Measurements from ENCODE around the gene SBK3.
"Not testable (repeated sequence)": the region's sequence is repeated elsewhere in the genome, so short reads cannot be mapped to it uniquely, and the experiment has no call there.

The SBK3 gene, protein sequence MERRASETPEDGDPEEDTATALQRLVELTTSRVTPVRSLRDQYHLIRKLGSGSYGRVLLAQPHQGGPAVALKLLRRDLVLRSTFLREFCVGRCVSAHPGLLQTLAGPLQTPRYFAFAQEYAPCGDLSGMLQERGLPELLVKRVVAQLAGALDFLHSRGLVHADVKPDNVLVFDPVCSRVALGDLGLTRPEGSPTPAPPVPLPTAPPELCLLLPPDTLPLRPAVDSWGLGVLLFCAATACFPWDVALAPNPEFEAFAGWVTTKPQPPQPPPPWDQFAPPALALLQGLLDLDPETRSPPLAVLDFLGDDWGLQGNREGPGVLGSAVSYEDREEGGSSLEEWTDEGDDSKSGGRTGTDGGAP

DNA sequence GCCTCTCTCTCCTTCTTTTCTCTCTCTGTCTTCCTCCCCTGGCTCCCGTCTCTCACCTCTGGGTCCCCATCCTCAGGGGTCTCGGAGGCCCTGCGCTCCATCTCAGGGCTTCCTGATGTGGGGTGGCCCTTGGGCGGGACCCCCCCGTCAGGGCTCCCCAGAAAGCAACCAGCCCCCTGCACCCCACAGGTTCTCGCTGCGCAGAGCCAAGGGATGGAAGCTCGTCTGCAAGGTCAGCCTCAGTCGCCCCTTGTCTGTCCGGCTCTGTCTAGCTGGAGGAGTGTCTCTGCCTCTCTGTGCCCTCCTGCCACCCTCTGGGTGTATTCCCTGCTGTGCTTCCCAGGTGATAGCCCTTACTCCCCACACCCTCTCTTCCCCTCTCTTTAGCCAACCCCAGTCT lies at the start of gene SBK3:
TSS of gene SBK3 (minus strand) at position 101 of the 400 bp plus-strand sequence. CDS start at position 101, 0 bp downstream.
- no peak for FAIRE-seq

DNA sequence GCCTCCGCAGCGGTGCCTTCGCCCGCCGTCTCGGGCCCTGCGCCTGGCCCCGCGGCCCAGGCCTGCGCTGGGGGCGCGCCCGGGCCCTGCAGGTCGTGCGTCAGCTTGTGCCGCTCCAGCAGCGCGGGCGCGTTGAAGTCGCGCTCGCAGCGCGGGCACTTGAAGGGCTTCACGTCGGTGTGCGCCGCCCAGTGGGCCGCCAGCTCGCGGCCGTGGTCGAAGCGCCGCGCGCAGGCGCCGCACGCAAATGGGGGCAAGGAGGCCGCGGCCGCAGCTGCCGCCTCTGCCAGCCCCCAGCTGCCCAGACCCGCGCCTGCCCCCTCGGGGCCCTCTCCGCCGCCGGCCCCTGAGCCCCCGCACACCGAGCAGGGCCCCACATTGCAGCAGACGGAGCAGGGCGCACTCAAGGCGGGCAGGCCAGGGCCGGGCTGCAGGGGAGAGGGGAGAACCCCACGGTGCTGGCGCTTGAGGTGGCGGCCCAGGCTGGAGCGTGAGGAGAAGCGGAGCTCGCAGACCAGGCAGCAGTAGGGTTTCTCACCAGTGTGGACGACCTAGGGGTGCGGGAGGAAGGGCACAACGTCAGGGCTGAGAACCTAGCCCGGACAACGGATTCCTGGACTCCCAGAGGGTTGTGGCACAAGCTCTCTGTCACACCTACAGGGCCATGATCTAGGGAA lies 47.9 kb upstream of the SBK3 start:
- no peak for FAIRE-seq

DNA sequence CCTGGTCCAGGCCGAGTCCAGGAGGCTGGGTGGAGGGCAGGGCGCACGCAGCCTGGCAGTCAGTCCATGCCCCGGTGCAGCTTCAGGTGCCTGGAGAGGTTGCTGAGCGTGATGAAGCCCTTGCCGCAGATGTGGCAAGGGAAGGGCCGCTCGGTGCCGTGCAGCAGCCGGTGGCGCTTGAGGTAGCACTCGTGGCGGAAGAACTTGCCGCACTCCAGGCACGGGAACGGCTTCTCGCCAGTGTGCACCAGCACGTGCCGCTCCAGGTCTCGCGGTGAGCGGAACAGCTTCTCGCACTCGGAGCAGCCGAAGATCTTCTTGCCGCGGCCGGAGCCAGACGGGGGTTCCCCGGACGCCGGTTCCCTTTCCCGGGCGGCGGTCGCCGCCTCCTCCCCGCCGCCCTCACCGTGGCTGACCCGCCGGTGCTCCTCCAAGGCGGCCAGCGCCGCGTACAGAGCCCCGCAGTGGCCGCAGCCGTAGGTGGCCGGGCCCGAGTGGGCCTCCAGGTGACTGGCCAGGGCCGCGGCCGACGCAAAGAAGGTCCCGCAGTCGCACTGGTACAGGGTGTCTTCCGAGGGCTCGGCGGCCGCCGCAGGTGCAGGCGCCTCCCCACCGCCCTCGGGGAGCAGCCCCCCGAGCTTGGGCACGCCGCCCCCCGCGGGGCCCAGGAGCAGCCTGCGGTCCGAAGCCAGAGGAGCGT lies 47.2 kb upstream of the SBK3 start:
- no peak for FAIRE-seq

DNA sequence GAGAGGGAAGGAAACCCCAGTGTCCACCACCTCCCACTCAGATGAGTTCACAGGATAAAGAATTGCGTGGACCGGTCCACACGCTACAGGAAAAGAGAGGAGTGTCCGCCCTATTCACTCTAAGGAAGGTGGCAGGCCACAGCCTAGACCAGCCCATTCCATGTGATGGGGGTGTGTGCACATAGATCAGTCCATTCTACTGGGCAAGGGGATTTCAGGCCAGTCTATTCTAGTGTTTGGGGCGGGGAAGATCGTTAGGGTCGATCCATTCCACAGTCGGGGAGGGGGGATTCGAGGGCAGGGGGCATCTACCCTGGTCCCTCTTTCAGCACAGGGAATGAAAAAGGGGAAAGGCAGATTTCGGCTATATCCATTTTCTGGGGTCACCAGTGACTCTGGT lies 46.2 kb upstream of the SBK3 start:
- no peak for FAIRE-seq

DNA sequence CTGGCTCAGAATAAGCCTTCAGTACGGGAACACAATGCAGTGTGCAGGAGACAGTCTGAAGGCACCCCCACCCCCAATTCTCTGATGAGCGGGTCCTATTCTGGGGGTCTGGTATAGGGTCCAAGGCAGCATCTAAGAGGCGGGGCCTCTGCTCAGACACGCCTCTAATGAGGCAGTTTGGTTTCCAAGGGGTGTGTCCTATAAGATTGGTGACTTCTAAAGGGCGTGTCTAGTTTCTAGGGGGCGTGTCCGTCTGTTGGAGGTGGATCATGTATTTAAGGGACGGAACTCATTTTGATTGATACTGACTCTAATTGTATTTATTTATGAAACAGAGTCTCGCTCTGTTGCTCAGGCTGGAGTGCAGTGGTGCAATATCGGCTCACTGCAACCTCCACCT lies 45.3 kb upstream of the SBK3 start:
- no peak for FAIRE-seq

DNA sequence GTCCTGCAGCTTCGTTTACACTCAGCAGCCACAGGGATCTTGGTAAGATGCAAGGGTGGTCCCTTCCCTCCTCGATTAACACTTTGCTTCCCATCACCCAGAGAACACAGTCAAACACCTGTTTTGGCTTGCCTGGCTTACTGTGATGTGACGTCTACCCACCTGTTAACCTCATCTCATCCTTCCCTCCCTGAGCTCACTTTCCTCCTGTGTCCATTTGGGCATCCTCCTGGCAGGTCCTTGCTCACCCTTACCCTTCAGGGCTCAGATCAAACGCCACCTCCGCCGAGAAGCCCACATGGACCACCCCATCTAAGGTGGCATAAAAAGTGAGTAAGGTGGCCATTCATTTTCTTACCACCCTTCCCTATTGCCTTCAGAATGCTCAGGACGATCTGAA lies 44.8 kb upstream of the SBK3 start:
- FAIRE-seq: no peak

DNA sequence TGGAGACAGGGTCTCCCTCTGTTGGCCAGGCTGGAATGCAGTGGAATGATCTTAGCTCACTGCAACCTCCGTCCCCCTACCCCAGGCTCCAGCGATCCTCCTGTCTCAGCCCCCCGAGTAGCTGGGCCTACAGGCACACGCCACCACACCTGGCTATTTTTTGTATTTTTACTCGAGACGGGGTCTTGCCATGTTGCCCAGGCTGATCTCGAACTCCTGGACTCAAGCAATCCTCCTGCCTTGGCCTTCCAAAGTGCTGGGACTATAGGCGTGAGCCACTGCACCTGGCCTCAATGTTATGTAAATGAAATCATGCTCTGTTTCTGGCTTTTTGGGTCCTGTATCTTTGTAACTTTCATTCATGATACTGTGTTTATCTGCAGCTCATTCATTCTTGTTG lies 43.4 kb upstream of the SBK3 start:
- no peak for FAIRE-seq

DNA sequence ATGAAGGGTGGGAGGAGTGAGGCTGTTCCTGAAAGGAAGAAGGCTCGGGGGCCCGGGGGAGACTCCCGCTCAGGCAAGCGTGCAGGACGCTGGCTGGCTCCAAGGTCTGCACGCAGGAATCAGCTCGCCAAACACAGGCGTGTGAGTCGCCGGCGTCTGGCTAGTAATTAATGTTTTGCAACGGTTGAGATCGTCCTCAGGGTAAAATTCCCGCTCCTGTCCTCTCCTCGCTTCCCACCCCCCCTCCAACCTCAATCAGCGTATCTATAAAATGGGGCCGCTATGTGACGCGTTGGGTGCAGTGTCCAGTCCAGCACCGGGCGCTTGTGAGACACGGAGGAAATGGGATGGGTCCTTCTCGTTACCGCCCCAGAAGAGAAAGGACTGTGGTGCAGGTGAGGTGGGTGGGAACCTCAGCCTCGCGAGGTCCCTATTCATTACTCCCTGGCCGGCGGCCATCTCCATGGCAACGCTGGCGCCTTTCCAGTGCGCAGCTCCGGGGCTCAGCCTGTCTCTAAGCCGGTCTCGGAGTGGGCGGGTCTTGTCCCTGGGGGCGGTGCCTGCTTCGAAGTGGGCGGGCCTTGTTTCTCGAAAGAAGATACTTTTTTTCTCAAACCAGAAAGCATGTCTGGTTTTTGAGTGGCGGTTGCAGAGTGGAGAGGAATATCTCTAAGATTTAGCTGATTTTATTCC lies 41.8 kb upstream of the SBK3 start:
- FAIRE-seq: peak; percentile 80

DNA sequence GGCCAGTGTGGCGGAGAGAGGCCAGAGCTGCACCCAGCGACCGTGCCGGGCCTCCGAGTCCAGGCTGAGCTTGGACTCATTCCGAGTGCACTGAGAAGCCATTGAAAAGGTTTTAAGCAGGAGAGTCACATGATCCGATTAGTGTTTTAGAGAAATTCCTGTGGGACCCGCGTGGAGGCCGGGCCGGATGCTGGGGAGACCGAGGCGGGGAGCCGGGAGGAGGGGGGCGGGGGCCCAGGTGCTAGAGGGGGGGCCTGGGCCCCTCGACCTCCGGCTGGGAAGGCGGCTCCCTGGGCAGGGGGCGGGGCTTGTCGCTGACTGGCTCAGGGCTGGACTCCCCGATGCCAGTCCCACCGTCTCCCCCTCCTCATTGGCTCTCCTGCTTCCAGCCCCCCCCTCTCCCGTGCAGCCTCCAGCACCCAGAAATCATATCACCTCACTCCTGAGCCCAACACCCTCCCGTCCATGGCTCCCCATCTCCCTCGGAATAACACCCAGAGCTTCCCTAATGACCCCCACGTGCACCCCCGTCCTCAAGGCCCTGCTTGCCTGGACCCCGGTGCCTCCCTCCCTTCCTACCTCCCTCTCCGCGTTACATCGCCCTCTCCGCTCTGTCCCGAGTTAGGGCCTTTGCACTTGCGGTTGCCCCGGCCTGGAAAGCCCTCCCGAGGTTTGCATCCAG lies 40.5 kb upstream of the SBK3 start:
- FAIRE-seq: no peak

DNA sequence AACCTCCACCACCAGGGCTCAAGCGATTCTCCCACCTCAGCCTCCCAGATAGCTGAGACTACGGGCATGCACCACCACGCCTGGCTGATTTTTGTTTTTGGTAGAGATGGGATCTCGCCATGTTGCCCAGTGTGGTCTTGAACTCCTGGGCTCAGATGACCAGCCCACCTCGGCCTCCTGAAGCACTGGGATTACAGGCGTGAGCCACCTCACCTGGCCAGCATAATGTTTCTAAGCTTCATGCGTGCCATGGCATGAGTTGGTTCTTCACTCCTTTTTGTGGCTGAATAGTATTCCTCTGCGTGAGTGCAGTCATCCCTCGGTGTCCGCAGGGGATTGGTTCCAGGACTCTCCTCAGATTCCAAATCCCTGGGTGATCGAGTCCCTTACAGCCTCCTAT lies 39.5 kb upstream of the SBK3 start:
- no peak for FAIRE-seq

DNA sequence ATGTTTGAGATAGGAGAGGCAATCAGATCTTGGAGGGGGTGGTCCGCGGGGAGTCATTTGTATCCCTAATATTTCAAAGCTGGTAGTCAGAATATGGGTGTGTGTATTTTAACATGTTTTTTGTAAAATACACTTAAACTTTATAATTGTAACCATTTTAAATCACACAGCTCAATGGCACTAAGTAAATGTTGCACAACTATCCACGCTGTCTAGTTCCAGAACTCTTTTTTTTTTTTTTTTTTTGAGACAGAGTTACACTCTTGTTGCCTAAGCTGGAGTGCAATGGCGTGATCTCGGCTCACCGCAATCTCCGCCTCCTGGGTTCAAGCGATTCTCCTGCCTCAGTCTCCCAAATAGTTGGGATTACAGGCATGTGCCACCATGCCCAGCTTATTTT lies 38.6 kb upstream of the SBK3 start:
- FAIRE-seq: not testable (repeated sequence)

DNA sequence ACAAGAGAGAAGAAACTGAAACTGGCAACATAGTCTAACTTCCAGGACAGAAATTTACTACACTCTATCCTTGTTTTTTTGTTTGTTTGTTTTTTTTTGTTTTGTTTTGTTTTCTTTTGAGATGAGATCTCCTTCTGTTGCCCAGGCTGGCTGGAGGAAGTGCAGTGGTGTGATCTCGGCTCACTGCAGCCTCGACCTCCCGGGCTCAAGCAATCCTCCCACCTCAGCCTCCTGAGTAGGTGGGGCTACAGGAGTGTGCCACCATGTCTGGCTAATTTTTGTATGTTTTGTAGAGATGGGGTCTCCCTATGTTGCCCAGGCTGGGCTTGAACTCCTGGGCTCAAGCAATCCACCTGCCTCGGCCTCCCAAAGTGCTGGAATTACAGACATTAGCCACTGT lies 36.9 kb upstream of the SBK3 start:
- FAIRE-seq: not testable (repeated sequence)

DNA sequence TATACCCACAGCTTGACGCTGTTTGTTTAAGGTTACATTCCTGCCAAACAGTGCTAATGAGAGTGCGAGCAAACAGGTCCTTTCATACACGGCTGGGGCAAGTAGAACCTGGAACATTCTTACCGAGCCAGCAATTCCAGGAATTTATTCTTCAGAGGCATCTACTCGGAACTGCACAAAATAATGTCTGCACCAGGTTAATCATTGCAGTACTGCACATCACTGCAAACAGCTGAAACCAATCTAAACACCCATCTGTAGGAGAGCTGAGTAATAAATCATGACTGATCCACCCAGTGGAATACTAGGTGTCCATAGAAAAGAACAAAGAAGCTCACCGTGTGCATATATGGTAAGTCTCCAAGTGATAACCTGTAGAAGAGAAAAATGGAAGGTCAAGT lies 36.5 kb upstream of the SBK3 start:
- FAIRE-seq: no peak

DNA sequence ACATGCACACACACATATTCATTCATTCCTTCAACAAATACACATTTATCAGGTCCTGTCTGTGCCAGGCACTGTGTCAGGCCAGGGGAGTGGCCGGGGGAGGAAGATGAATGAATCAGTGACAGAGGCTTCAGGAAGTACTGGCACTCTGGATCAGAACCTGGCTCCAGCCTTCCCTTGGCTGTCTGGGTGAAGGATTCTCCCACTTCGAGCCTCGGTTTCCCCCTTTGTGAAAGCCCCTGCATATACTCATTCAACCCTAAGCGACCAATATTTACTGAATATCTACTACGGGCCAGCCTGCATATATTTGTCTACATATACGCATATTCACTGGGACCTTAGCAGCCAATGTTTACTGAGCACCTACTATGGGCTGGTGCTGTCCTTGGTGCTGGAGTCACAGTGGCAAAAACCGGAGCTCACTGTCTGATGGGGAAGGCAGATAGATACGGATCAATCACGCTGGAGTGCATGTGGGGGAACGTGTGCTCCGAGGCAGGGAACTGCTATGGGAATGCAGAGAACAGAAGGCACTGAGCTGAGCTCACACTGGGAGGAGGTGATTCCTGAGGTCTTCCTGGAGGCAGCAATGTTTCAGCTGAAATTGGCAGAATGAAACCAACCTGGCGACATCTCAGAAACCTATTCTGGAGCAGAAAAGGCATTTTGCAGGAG lies 35.9 kb upstream of the SBK3 start:
- FAIRE-seq: no peak

DNA sequence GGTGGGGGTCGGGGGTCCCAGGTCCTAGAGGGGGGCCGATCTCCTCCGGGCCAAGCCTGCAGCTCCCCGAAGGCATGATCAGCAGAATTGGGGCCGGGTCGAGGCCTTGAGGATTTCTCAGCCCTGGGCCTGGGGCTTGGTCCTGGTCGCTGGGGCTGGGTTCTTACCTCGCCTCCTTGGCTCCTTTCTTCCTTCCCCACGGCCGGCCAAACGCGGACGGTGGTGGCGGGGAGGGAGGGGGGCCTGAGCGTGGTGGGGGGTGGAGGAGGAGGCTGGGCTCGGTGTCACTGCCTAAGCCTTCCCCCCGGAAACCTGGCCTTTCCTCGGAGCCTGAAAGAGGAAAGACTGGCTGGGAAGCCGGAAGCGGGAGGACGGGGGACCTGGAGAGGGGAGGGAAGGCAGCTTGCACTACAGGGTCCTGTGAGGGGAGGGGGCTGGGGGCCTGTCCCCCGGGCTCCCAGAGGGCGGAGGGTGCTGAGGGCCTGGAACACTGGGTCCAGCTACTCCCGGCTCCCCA lies 35.3 kb upstream of the SBK3 start, which contains the start of gene ZNF579:
TSS of gene ZNF579 (minus strand) at position 221 of the 517 bp plus-strand sequence. CDS start 1,209 bp downstream, outside the sequence.
- no peak for FAIRE-seq

DNA sequence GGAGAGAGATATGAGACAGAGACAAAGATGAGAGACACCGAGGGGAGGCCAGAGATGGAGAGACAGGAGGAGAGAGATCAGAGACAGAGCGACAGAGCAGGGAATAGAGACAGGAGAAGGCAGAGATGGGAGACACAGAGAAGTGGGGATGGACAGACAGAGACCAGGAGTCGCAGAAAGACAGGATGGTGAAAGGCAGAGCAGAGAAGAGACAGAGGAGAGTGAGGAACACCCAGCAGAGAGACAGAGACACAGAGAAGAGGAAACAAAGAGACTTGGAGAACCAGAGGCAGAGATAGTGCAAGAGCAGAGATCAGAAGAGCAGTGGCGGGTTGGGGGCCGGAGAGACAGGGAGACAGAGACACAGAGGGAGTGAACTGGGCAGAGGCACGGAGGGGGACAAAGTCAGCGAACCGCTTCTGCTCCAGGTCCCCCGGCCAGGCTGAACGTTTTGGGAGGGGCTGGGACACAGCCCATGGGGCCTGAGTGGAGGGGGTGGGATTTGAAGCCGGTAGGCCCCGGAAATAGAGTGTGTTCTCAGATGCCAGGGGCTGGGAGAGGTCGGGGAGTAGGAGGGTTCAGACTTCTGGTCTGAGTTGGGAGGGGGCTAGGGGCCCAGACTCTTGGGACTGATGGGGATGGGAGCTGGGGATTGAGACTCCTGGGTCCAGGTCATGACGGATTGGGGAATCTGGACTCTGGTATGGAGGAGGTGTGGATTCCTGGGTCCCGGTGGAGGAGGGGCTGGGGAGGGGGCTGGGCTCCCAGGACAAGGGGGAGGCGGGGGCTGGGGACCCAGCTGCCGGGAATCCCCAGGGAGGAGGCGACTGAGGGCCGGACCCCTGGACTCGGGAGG lies 34.7 kb upstream of the SBK3 start:
- no peak for FAIRE-seq

DNA sequence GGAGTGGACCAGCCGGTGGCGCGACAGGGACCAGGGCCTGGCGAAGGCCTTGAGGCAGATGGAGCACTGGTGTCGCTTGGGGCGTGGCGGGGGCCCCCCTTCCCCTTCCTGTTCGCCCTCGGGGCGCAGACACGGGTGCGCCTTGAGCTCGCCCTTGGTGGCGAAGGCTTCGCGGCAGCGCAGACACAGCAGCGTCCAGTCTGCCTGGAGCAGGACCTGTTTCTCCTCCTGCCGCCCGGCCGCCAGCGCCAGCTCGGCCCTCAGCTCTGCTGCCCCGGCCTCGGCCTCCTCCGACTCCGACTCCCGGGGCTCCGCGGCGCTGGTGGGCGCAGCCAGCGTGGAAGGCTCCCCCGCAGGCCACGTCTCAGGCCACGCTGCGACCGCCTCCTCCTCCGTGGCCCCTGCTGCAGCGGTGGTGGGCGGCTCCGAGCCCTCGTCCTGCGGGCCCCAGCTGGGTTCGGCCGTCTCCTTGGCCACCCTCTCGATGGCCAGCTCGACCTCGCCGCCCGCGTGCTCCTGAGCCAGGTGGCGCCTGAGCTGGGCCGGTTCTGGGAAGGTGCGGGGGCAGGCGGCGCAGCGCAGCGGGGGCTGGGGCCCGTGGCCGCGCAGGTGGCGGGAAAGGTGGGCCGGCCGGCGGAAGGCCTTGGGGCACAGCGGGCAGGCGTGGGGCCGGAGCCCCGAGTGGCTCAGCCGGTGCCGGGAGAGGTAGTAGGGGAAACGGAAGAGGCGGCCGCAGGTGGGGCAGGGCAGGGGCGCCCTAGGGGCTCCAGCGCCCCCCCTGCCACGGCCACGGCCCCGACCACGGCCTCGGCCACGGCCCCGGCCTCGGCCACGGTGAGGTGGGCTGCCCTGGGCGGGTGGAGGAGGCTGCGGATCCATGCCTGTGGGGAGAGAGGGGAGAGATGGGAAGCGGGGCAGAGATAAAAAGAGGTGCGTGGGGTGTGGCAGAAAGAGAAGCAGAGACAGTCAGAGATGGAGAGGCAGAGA lies 33.7 kb upstream of the SBK3 start:
- no peak for FAIRE-seq

DNA sequence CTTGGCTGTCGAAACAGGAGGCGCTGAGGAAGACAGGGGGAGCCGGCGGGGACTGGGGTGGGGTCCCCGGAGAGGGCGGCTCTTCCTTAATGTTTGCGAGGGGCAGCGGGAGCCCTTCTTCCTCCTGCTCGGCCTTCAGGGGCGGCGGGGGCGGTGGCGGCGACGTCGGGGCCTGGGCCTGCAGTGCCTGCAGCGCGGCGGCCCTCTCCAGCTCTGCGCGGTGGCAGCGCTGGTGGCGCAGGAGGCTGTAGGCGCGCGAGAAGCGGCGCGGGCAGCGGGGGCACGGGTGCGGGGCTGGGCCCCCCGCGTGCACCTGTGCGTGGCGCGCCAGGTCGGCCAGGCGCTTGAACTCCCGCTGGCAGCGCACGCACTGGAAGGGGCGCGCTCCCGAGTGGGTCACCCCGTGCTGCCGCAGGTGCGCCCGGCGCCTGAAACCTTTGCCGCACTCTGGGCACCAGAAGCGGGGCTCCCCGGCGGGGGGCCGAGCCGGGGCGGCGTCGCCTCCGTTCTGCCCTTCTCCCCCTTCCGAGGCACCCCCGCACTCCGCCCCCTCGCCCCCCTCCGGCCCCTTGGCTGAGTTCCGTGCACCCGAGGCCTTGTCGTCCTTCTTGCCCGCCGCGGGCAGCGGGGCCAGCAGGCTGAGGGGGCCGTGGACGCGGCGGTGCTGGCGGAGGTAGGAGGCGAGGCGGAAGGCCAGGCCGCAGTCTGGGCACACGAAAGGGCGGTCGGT lies 32.9 kb upstream of the SBK3 start:
- FAIRE-seq: no peak

DNA sequence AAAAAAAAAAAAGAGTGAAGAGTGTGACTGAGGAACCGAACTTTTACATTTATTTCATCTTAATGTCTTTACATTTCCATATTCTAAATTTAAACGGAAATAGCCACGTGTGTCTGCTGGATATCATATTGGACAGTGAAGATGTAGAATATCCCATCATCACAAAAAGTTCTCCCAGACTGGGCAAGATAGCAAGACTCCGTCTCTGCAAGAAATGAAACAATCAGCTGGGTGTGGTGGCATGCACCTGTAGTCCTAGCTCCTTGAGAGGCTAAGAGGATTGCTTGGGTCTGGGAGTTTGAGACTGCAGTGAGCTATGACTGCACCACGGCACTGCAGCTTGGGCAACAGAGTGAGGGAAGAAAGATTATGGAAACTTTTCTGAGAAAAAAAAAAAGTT lies 31.4 kb upstream of the SBK3 start:
- no peak for FAIRE-seq
